ENCODE measurements around the gene KIAA1210. TPM values are rescaled to one million over a fixed set of nuclear protein-coding genes. Genes with fewer than 3 reads are reported as not detected.

The KIAA1210 gene
- not detected for total RNA-seq

- no peak within 1 kb of the TSS for H3K27ac Mint-ChIP-seq
- H3K4me3 Mint-ChIP-seq: no peak within 1 kb of the TSS
- no peaks in the 10 kb centered on the region for H3K4me1 Mint-ChIP-seq (ENCODE audit: low read depth)
- H3K9me3 Mint-ChIP-seq: no peaks in the 10 kb centered on the region
- H3K27me3 Mint-ChIP-seq (ENCODE audit: low read depth): peaks cover 44% of the 10 kb centered on the region
- no peaks in the 10 kb centered on the region for H3K36me3 Mint-ChIP-seq (ENCODE audit: insufficient read depth in 2 of 2)
- no peak for DNase-seq
- no peak for ATAC-seq (replicated peaks in 1 of 2)
Observed at GRCh38 chrX:119127650-119128049, at the start of gene KIAA1210. Gene KIAA1210 (minus strand): TSS chrX:119127812. CDS start chrX:119123642, 4,170 bp downstream.

GRCh38 chrX:119177278-119177677, 49.7 kb upstream of the KIAA1210 start:
- no peak overlapping the region for H3K4me3 Mint-ChIP-seq
- H3K27me3 Mint-ChIP-seq (ENCODE audit: low read depth): peaks cover 18% of the 10 kb centered on the region
- H3K9me3 Mint-ChIP-seq: no peaks in the 10 kb centered on the region
- H3K36me3 Mint-ChIP-seq (ENCODE audit: insufficient read depth in 2 of 2): no peaks in the 10 kb centered on the region
- no peak overlapping the region for H3K27ac Mint-ChIP-seq
- ATAC-seq (replicated peaks in 1 of 2) (no peak), DNase-seq (no peak)
- H3K4me1 Mint-ChIP-seq (ENCODE audit: low read depth): no peaks in the 10 kb centered on the region

GRCh38 chrX:119174900-119175299, 47.3 kb upstream of the KIAA1210 start:
- no peaks in the 10 kb centered on the region for H3K36me3 Mint-ChIP-seq (ENCODE audit: insufficient read depth in 2 of 2)

DNA sequence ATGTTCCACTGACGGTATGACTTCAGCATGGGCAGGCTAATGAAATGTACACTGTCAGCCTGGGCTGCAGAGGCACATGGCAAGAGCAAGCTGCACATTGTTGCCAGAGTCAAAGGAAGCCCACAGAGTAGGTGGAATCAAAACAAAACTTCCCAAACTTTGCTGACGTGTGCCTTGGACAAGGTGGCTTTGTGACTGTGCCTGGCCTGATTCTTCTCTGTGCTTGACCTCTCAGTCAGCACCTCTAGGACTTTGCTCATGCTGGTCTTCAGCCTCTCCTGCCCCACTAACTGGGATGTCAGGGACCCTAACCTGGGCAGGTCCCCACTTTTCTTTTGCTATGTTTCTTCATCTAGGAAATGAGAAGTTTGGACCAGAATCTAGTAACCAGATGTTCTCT, 40.5 kb upstream of the KIAA1210 start:
- DNase-seq (no peak), ATAC-seq (replicated peaks in 1 of 2) (no peak)
- Mint-ChIP-seq H3K36me3 (ENCODE audit: insufficient read depth in 2 of 2) (no peaks in the 10 kb centered on the region), H3K27ac (no peak overlapping the region), H3K4me1 (ENCODE audit: low read depth) (no peaks in the 10 kb centered on the region), H3K9me3 (no peaks in the 10 kb centered on the region), H3K27me3 (ENCODE audit: low read depth) (peaks cover 43% of the 10 kb centered on the region), H3K4me3 (no peak overlapping the region)

More at GRCh38 chrX:119174900-119175299, 47.3 kb upstream of the KIAA1210 start:
- no peak overlapping the region for H3K27ac Mint-ChIP-seq
- no peak overlapping the region for H3K4me3 Mint-ChIP-seq
- peaks cover 21% of the 10 kb centered on the region for H3K27me3 Mint-ChIP-seq (ENCODE audit: low read depth)
- DNase-seq (no peak), ATAC-seq (replicated peaks in 1 of 2) (no peak)
- H3K4me1 Mint-ChIP-seq (ENCODE audit: low read depth): no peaks in the 10 kb centered on the region
- H3K9me3 Mint-ChIP-seq: no peaks in the 10 kb centered on the region

GRCh38 chrX:119158226-119158625, 30.6 kb upstream of the KIAA1210 start:
- DNase-seq: no peak
- Mint-ChIP-seq H3K4me3 (no peak overlapping the region), H3K4me1 (ENCODE audit: low read depth) (no peaks in the 10 kb centered on the region), H3K27ac (no peak overlapping the region), H3K27me3 (ENCODE audit: low read depth) (peaks cover 25% of the 10 kb centered on the region), H3K36me3 (ENCODE audit: insufficient read depth in 2 of 2) (no peaks in the 10 kb centered on the region), H3K9me3 (no peaks in the 10 kb centered on the region)
- no peak for ATAC-seq (replicated peaks in 1 of 2)

GRCh38 chrX:119156241-119156640, 28.6 kb upstream of the KIAA1210 start:
- DNase-seq: no peak
- ATAC-seq (replicated peaks in 1 of 2): no peak
- H3K36me3 Mint-ChIP-seq (ENCODE audit: insufficient read depth in 2 of 2): no peaks in the 10 kb centered on the region
- no peaks in the 10 kb centered on the region for H3K4me1 Mint-ChIP-seq (ENCODE audit: low read depth)
- H3K4me3 Mint-ChIP-seq: no peak overlapping the region
- H3K9me3 Mint-ChIP-seq: no peaks in the 10 kb centered on the region
- H3K27ac Mint-ChIP-seq: no peak overlapping the region
- peaks cover 30% of the 10 kb centered on the region for H3K27me3 Mint-ChIP-seq (ENCODE audit: low read depth)

DNA sequence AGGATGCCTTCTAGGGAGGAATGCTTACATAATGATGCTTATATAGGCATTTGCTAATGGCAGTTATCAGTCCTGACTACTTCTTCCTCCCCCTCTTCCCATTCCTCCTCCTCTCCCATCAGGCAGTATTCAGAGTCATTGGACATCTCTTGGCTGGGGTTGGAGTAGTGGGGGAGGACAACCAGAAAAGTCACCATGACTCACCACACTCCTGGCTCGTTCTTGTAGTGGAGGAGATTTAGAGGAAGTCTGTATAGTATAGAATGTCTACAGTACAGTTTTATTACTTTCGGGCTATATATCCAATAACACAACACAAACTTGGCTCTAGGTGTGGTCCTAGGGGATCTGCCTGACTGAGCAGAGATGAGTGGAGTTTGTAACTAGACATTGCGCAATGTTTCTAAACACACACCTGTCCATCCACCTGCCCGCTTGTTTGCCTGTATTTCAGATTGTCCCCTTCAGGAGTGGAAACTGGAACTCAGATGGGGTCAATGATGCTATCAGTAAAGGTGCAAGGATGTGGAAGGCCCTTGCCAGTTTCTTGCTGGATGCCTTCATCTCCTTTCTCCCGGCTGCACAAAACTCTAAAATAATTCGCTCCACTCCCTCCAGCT, 27.9 kb upstream of the KIAA1210 start:
- H3K27ac Mint-ChIP-seq: no peak overlapping the region
- ATAC-seq (replicated peaks in 1 of 2): no peak
- no peaks in the 10 kb centered on the region for H3K36me3 Mint-ChIP-seq (ENCODE audit: insufficient read depth in 2 of 2)
- DNase-seq: no peak
- H3K27me3 Mint-ChIP-seq (ENCODE audit: low read depth): peaks cover 37% of the 10 kb centered on the region
- H3K9me3 Mint-ChIP-seq: no peaks in the 10 kb centered on the region
- no peaks in the 10 kb centered on the region for H3K4me1 Mint-ChIP-seq (ENCODE audit: low read depth)
- H3K4me3 Mint-ChIP-seq: no peak overlapping the region

- Mint-ChIP-seq H3K27ac (no peak overlapping the region), H3K36me3 (ENCODE audit: insufficient read depth in 2 of 2) (no peaks in the 10 kb centered on the region), H3K4me1 (ENCODE audit: low read depth) (no peaks in the 10 kb centered on the region), H3K27me3 (ENCODE audit: low read depth) (peaks cover 38% of the 10 kb centered on the region), H3K4me3 (no peak overlapping the region), H3K9me3 (no peaks in the 10 kb centered on the region)
- no peak for ATAC-seq (replicated peaks in 1 of 2)
- no peak for DNase-seq
Observed at GRCh38 chrX:119151051-119151380, 23.4 kb upstream of the KIAA1210 start.

DNA sequence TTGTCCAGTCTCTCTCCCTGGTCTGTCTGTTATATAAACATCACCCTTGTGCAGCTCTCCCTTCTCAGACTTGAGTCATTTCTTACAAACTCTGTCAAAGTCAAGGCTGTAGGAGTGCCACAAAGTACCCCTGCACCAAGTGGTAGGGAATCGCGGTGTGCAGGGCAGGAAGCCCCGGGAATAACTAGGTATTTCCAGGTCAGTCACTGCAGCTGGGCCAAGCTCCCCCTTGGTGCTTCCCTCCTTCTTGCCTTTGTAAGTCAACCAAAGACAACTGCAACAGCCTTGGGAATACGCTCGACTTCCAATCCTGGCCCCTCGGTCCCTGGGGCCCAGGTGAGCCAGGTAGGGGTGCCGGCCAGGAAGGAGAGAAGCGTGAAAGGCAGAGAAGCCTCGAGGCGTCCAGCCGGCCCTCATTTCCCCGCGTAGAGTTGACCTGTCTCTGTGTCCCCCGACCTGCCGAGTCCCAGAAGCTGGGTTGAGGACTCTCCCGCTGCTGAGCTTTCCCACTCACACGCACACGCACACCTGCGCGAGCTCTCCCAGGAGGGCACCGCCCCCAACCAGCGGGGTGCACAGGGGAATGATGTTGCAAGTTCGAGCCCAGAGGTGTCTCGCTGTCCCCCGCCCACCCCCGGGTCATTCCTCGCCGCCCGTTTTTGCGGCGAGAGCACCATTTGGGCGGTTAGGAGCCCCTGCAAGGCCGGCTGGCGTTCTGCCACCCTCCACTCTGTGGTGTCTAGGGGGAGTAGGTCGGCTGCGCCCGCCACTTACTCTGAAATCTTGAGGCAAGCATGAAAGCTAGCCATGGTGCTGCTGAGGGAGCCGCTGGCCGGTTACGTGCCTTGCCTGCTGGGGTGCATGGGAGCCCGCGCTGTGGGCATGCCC, 22.8 kb upstream of the KIAA1210 start:
- DNase-seq (no peak), ATAC-seq (replicated peaks in 1 of 2) (no peak)
- H3K27ac Mint-ChIP-seq: no peak overlapping the region
- no peak overlapping the region for H3K4me3 Mint-ChIP-seq
- no peaks in the 10 kb centered on the region for H3K4me1 Mint-ChIP-seq (ENCODE audit: low read depth)
- H3K9me3 Mint-ChIP-seq: no peaks in the 10 kb centered on the region
- H3K27me3 Mint-ChIP-seq (ENCODE audit: low read depth): peaks cover 38% of the 10 kb centered on the region
- H3K36me3 Mint-ChIP-seq (ENCODE audit: insufficient read depth in 2 of 2): no peaks in the 10 kb centered on the region

- Mint-ChIP-seq H3K27me3 (ENCODE audit: low read depth) (peaks cover 38% of the 10 kb centered on the region), H3K4me3 (no peak overlapping the region), H3K36me3 (ENCODE audit: insufficient read depth in 2 of 2) (no peaks in the 10 kb centered on the region), H3K9me3 (no peaks in the 10 kb centered on the region), H3K27ac (no peak overlapping the region), H3K4me1 (ENCODE audit: low read depth) (no peaks in the 10 kb centered on the region)
- DNase-seq: no peak
- ATAC-seq (replicated peaks in 1 of 2): no peak
Observed at GRCh38 chrX:119147486-119147885, 19.9 kb upstream of the KIAA1210 start.

DNA sequence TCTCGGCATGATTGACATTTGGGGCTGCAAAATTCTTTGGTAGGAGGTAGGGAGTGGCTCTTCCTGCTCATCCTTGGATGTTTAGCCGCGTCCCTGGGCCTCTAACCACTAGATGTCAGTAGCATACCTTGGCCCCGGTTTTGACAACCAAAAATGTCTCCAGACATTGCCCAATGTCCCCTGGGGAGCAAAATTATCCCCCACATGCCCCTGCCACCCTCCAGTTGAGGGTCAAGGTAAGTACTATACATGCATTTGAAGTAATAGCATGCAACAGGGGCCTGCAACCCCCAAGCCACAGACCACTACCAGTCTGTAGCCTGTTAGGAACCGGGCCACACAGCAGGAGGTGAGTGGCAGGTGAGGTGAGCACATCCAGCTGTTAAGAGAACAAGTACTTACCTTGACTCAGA, 17.6 kb upstream of the KIAA1210 start:
- H3K27ac Mint-ChIP-seq: no peak overlapping the region
- no peaks in the 10 kb centered on the region for H3K36me3 Mint-ChIP-seq (ENCODE audit: insufficient read depth in 2 of 2)
- no peaks in the 10 kb centered on the region for H3K9me3 Mint-ChIP-seq
- H3K27me3 Mint-ChIP-seq (ENCODE audit: low read depth): peaks cover 30% of the 10 kb centered on the region
- no peak overlapping the region for H3K4me3 Mint-ChIP-seq
- no peaks in the 10 kb centered on the region for H3K4me1 Mint-ChIP-seq (ENCODE audit: low read depth)
- DNase-seq (no peak), ATAC-seq (replicated peaks in 1 of 2) (no peak)

- Mint-ChIP-seq H3K9me3 (no peaks in the 10 kb centered on the region), H3K27ac (no peak overlapping the region), H3K4me1 (ENCODE audit: low read depth) (no peaks in the 10 kb centered on the region), H3K36me3 (ENCODE audit: insufficient read depth in 2 of 2) (no peaks in the 10 kb centered on the region), H3K4me3 (no peak overlapping the region), H3K27me3 (ENCODE audit: low read depth) (peaks cover 37% of the 10 kb centered on the region)
- ATAC-seq (replicated peaks in 1 of 2) (no peak), DNase-seq (no peak)
Observed at GRCh38 chrX:119134466-119134865, 6.9 kb upstream of the KIAA1210 start.

GRCh38 chrX:119132961-119133360, 5.3 kb upstream of the KIAA1210 start:
- Mint-ChIP-seq H3K36me3 (ENCODE audit: insufficient read depth in 2 of 2) (no peaks in the 10 kb centered on the region), H3K27me3 (ENCODE audit: low read depth) (peaks cover 47% of the 10 kb centered on the region), H3K4me3 (no peak overlapping the region), H3K27ac (no peak overlapping the region), H3K4me1 (ENCODE audit: low read depth) (no peaks in the 10 kb centered on the region), H3K9me3 (no peaks in the 10 kb centered on the region)
- DNase-seq: no peak
- ATAC-seq (replicated peaks in 1 of 2): no peak

- Mint-ChIP-seq H3K4me1 (ENCODE audit: low read depth) (no peaks in the 10 kb centered on the region), H3K36me3 (ENCODE audit: insufficient read depth in 2 of 2) (no peaks in the 10 kb centered on the region), H3K9me3 (no peaks in the 10 kb centered on the region), H3K27ac (no peak overlapping the region), H3K27me3 (ENCODE audit: low read depth) (peaks cover 47% of the 10 kb centered on the region), H3K4me3 (no peak overlapping the region)
- DNase-seq: no peak
- no peak for ATAC-seq (replicated peaks in 1 of 2)
Observed at GRCh38 chrX:119132316-119132715, 4.7 kb upstream of the KIAA1210 start.

Measured in activated T-cell treated with anti-CD3 and anti-CD28 coated beads, Interleukin-2, amount 50 U/mL, for 72 hours (primary cell).